ENCODE measurements around the gene GRIP1. TPM values are rescaled to one million over a fixed set of nuclear protein-coding genes. Genes with fewer than 3 reads are reported as not detected.

GRIP1 gene
- total and polyA plus RNA-seq, 2 of the 4 experiments (the other 2 are of a cell fraction), result under 0.01 to 0.07 TPM

DNA sequence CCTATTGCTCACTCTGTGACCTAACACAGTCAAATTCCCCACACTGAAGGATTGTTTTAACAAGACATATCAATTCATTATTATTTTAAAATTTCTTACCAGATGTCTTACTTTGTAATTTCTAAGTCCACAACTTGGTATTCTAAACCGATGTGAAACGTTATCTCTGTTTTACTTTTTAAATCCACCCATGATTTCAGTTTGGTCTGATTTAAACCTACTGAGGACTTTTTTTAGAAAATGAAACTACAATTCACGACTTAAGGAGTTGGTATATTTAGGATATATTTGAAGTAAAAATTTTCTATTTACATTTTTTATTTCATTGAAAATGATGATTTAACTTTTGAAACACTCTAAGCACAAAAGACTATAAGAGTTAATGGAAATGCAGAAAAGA, 35.1 kb upstream of the GRIP1 start:
- intact Hi-C loops (cut with micrococcal nuclease) (no loop called here), dilution Hi-C loops (cut with HindIII; ENCODE audit: low sequenced_read_pairs, unreplicated experiment) (no loop called here), in situ Hi-C loops (cut with MboI; ENCODE audit: low sequenced_read_pairs) (loop anchor here (10.0 kb wide), 1 partner anchor 439 kb away; no protein-coding TSS in a partner anchor)
- Histone ChIP-seq H3K79me1 (ENCODE audit: low read depth in 1 of 2, low read length in 2 of 2) (no peaks in the 10 kb centered on the region), H3K4ac (ENCODE audit: low read depth, low read length) (no peak overlapping the region), H2BK15ac (ENCODE audit: low read depth, low read length) (no peak overlapping the region), H3K9ac (ENCODE audit: low read depth, low read length) (no peak overlapping the region), H3K14ac (replicated peaks; ENCODE audit: low read depth, low read length) (no peak overlapping the region), H2AK9ac (replicated peaks; ENCODE audit: low read depth, low read length, poor library complexity) (no peak overlapping the region), H4K5ac (ENCODE audit: low read depth, low read length) (no peak overlapping the region), H2BK120ac (ENCODE audit: low read depth, low read length) (no peak overlapping the region), H2AFZ (replicated peaks; ENCODE audit: low read length, poor library complexity) (no peak overlapping the region), H2BK20ac (ENCODE audit: low read depth, low read length) (no peak overlapping the region), H3K4me2 (ENCODE audit: low read depth, low read length) (no peak overlapping the region), H2BK5ac (ENCODE audit: low read depth, low read length, poor library complexity, severe bottlenecking) (no peak overlapping the region), H2AK5ac (ENCODE audit: low read depth, low read length) (no peak overlapping the region), H3K9me3 (ENCODE audit: control insufficient read depth, insufficient read depth, low read length) (no peaks in the 10 kb centered on the region), H4K8ac (ENCODE audit: low read depth in 2 of 2, low read length in 2 of 2) (no peak overlapping the region), H4K20me1 (ENCODE audit: insufficient read depth, low read length) (no peaks in the 10 kb centered on the region), H3K9me1 (ENCODE audit: insufficient read depth, low read length) (no peaks in the 10 kb centered on the region), H3K36me3 (ENCODE audit: control insufficient read depth, insufficient read depth, low read length) (no peaks in the 10 kb centered on the region), H3K18ac (ENCODE audit: low read depth, low read length) (no peak overlapping the region), H3K56ac (ENCODE audit: extremely low read depth, insufficient read depth, low read length) (no peak overlapping the region), H3K4me1 (ENCODE audit: control insufficient read depth, insufficient read depth, low read length) (no peaks in the 10 kb centered on the region), H3K4me3 (ENCODE audit: insufficient read depth, low read depth, low read length) (no peak overlapping the region), H3K27ac (ENCODE audit: insufficient read depth, low read length) (no peak overlapping the region), H3K23ac (ENCODE audit: low read depth, low read length) (no peak overlapping the region), H4K91ac (ENCODE audit: insufficient read depth, low read depth, low read length) (no peak overlapping the region), H3K27me3 (ENCODE audit: control insufficient read depth, insufficient read depth, low read length) (no peaks in the 10 kb centered on the region)
- no CpG with 5 or more reads among the region's 3 CpGs for WGBS, 2 experiments (ENCODE audit: extremely low coverage in 2 of 2, insufficient read length in 1 of 2)
- no TSS peak for BruUV-seq (replicated peaks)
- ATAC-seq (ENCODE audit: low read depth), result no peak
- TF ChIP-seq NFE2L2 (IDR thresholded peaks at IDR 0.05; ENCODE audit: low read depth, low read length) (no peak), RFX5 (IDR thresholded peaks at IDR 0.05; ENCODE audit: low read depth, low read length) (no peak), MAFK (IDR thresholded peaks at IDR 0.05; ENCODE audit: low read depth, low read length) (no peak), CHD1 (IDR thresholded peaks at IDR 0.05; ENCODE audit: low read depth, low read length) (no peak), FOS (IDR thresholded peaks at IDR 0.05; ENCODE audit: low read depth, low read length) (no peak), MXI1 (IDR thresholded peaks at IDR 0.05; ENCODE audit: borderline replicate concordance, low read depth, low read length) (no peak), POLR2A (IDR thresholded peaks at IDR 0.05; ENCODE audit: low read depth, low read length) (no peak), RAD21 (IDR thresholded peaks at IDR 0.05; ENCODE audit: low read length) (no peak), BHLHE40 (IDR thresholded peaks at IDR 0.05; ENCODE audit: low read depth, low read length) (no peak), CEBPB (IDR thresholded peaks at IDR 0.05; ENCODE audit: low read depth, low read length) (no peak), MAZ (IDR thresholded peaks at IDR 0.05; ENCODE audit: borderline replicate concordance, low read depth, low read length) (no peak), RCOR1 (IDR thresholded peaks at IDR 0.05; ENCODE audit: insufficient replicate concordance, low read length) (no peak), SMC3 (IDR thresholded peaks at IDR 0.05; ENCODE audit: low read depth, low read length) (no peak)
- TF ChIP-seq, protein P1, sequence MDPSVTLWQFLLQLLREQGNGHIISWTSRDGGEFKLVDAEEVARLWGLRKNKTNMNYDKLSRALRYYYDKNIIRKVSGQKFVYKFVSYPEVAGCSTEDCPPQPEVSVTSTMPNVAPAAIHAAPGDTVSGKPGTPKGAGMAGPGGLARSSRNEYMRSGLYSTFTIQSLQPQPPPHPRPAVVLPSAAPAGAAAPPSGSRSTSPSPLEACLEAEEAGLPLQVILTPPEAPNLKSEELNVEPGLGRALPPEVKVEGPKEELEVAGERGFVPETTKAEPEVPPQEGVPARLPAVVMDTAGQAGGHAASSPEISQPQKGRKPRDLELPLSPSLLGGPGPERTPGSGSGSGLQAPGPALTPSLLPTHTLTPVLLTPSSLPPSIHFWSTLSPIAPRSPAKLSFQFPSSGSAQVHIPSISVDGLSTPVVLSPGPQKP (IDR thresholded peaks at IDR 0.05; ENCODE audit: borderline replicate concordance, low read depth, low read length), result no peak
- TF ChIP-seq, protein P2, sequence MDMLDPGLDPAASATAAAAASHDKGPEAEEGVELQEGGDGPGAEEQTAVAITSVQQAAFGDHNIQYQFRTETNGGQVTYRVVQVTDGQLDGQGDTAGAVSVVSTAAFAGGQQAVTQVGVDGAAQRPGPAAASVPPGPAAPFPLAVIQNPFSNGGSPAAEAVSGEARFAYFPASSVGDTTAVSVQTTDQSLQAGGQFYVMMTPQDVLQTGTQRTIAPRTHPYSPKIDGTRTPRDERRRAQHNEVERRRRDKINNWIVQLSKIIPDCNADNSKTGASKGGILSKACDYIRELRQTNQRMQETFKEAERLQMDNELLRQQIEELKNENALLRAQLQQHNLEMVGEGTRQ (IDR thresholded peaks at IDR 0.05; ENCODE audit: low read depth, low read length), result no peak
- TF ChIP-seq, protein P3, sequence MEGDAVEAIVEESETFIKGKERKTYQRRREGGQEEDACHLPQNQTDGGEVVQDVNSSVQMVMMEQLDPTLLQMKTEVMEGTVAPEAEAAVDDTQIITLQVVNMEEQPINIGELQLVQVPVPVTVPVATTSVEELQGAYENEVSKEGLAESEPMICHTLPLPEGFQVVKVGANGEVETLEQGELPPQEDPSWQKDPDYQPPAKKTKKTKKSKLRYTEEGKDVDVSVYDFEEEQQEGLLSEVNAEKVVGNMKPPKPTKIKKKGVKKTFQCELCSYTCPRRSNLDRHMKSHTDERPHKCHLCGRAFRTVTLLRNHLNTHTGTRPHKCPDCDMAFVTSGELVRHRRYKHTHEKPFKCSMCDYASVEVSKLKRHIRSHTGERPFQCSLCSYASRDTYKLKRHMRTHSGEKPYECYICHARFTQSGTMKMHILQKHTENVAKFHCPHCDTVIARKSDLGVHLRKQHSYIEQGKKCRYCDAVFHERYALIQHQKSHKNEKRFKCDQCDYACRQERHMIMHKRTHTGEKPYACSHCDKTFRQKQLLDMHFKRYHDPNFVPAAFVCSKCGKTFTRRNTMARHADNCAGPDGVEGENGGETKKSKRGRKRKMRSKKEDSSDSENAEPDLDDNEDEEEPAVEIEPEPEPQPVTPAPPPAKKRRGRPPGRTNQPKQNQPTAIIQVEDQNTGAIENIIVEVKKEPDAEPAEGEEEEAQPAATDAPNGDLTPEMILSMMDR (conservative IDR thresholded peaks at IDR 0.05; ENCODE audit: low read depth, low read length), result no peak
- POLR2A ChIA-PET (ENCODE audit: unreplicated experiment), result no interaction called here
- CTCF ChIA-PET, result no interaction called here
- DNase-seq, result no peak
